ENCODE data around the gene GPR176.

GRCh38 chr15:39777496-39777895, 142.6 kb downstream of the GPR176 start:
- TF ChIP-seq CTCF (IDR thresholded peaks at IDR 0.05) (no peak), EP300 (IDR thresholded peaks at IDR 0.05) (no peak), POLR2A (IDR thresholded peaks at IDR 0.05) (no peak)

All from ovary (tissue), 3 donors.